ENCODE data around the gene DCP1B. TPM values are rescaled to one million over a fixed set of nuclear protein-coding genes. Genes with fewer than 3 reads are reported as not detected.

DCP1B gene
- polyA plus RNA-seq, 2 of the 4 experiments (the other 2 are of a cell fraction), result 7.7 to 19.2 TPM

- TF ChIP-seq ZSCAN20 (CRISPR knock-in tag; IDR thresholded peaks at IDR 0.05) (no peak), HOXA7 (CRISPR knock-in tag; IDR thresholded peaks at IDR 0.05) (no peak), NR3C1 (IDR thresholded peaks at IDR 0.05) (no peak), MAX (IDR thresholded peaks at IDR 0.05) (no peak), PBX3 (IDR thresholded peaks at IDR 0.05) (no peak)
- TF ChIP-seq, protein P1, sequence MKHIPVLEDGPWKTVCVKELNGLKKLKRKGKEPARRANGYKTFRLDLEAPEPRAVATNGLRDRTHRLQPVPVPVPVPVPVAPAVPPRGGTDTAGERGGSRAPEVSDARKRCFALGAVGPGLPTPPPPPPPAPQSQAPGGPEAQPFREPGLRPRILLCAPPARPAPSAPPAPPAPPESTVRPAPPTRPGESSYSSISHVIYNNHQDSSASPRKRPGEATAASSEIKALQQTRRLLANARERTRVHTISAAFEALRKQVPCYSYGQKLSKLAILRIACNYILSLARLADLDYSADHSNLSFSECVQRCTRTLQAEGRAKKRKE (CRISPR knock-in tag; IDR thresholded peaks at IDR 0.05; ENCODE audit: low read depth), result no peak
These were observed 9.7 kb downstream of the DCP1B start (continued) for GRCh38 chr12:1994429-1995143.

GRCh38 chr12:1993871-1994371, 10.3 kb downstream of the DCP1B start:
- no peak for TF ChIP-seq KDM1A (IDR thresholded peaks at IDR 0.05; ENCODE audit: low read depth)
- TF ChIP-seq SREBF2 (IDR thresholded peaks at IDR 0.05), result no peak
- no peak for TF ChIP-seq CTCF (IDR thresholded peaks at IDR 0.05)
- no peak for TF ChIP-seq GATA3 (IDR thresholded peaks at IDR 0.05; ENCODE audit: borderline replicate concordance)
- TF ChIP-seq EHMT2 (IDR thresholded peaks at IDR 0.05; ENCODE audit: low read depth), result no peak
- TF ChIP-seq PBX3 (IDR thresholded peaks at IDR 0.05), result no peak
- TF ChIP-seq TFCP2L1 (CRISPR knock-in tag; IDR thresholded peaks at IDR 0.05), result no peak
- no peak for TF ChIP-seq HOXA7 (CRISPR knock-in tag; IDR thresholded peaks at IDR 0.05)
- H3K27ac ChIP-seq, result no peak overlapping the region

DNA sequence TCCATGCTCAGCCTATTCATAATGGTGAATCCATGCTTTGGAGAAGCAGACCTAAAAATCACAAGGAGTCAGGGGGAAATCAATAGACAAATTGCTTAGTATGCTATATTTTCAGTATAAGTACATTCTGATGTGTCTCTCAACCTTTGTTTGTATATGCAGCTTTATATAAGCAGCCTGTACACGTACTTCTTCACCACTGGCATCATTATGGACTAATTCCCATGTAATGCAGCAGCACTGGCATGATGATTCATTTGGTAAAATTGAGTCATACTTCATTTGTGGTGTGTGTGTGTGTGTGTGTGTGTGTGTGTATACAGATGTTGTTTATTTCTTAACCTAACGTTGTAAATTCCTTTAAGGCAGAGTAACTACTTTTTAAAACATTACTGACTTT, 10.9 kb downstream of the DCP1B start:
- DNase-seq (ENCODE audit: low read depth in 1 of 2, low spot score in 1 of 2) (peak in 1 of 2 experiments; percentile 30), ATAC-seq (no peak), FAIRE-seq (no peak)
- Histone ChIP-seq H3K4me1 (peaks cover 17% of the 10 kb centered on the region; the same call in 2 of the 3 replicates), H3K9me3 (no peaks in the 10 kb centered on the region), H3K4me2 (no peak overlapping the region; the same call in 2 of the 3 replicates), H3K27ac (no peak overlapping the region), H3K4me3 (no peak overlapping the region)
- POLR2A ChIA-PET, result interaction anchor here (1.1 kb wide), 1 partner anchor 11 kb away, joined by 5 read pairs; the partner anchor contains the start of gene DCP1B
- CTCF ChIA-PET, result interaction anchor here (1.0 to 1.2 kb wide), 2 partner anchors 10 to 197 kb away, joined by 3 read pairs; no protein-coding TSS in a partner anchor
- WGBS (ENCODE audit: missing lambda C conversion rate), result 28% methylated on average over 2 of the region's 2 CpGs
- TF ChIP-seq KDM5A (IDR thresholded peaks at IDR 0.05) (no peak), PHF8 (IDR thresholded peaks at IDR 0.05; ENCODE audit: borderline replicate concordance, low read depth) (no peak), HEYL (CRISPR knock-in tag; IDR thresholded peaks at IDR 0.05) (no peak), CHD4 (IDR thresholded peaks at IDR 0.05; ENCODE audit: borderline replicate concordance) (no peak), HDAC2 (IDR thresholded peaks at IDR 0.05) (no peak), MAFK (IDR thresholded peaks at IDR 0.05; ENCODE audit: partially characterized antibody) (peak; percentile 80), TP53 (CRISPR knock-in tag; IDR thresholded peaks at IDR 0.05) (no peak), JUNB (IDR thresholded peaks at IDR 0.05) (0 out of 2 replicates have a peak, but pooled peaks have one; percentile 12), FOSL2 (IDR thresholded peaks at IDR 0.05) (no peak), FOSL2 (CRISPR knock-in tag; IDR thresholded peaks at IDR 0.05) (peak; percentile 71), POLR2A (IDR thresholded peaks at IDR 0.05; ENCODE audit: low read length) (no peak), MAX (IDR thresholded peaks at IDR 0.05) (no peak), USF2 (IDR thresholded peaks at IDR 0.05) (no peak)

More at GRCh38 chr12:1993871-1994371, 10.3 kb downstream of the DCP1B start:
- POLR2A ChIA-PET, result interaction anchor here (1.1 kb wide), 1 partner anchor 10 kb away, joined by 5 read pairs; the partner anchor contains the start of gene DCP1B
- CTCF ChIA-PET, result interaction anchor here (0.6 to 1.2 kb wide), 3 partner anchors 10 to 133 kb away, joined by 3 to 4 read pairs (median 3); no protein-coding TSS in a partner anchor
- FAIRE-seq, result no peak
- peak overlapping the region; percentile 41 for H3K4me2 ChIP-seq
- no peaks in the 10 kb centered on the region for H3K9me3 ChIP-seq
- DNase-seq (ENCODE audit: low read depth in 1 of 2, low spot score in 1 of 2), result no peak
- no peak for ATAC-seq
- peaks cover 17% of the 10 kb centered on the region; the same call in 2 of the 3 replicates for H3K4me1 ChIP-seq
- no peak overlapping the region for H3K4me3 ChIP-seq
- WGBS (ENCODE audit: missing lambda C conversion rate), result 80% methylated on average over 2 of the region's 2 CpGs
